K562 (cell line): ENCODE results near the gene ANKRD6. TPM values are rescaled to one million over a fixed set of nuclear protein-coding genes. Genes with fewer than 3 reads are reported as not detected.
A peak's percentile ranks its signal among the peaks of the same experiment; 100 is the strongest.

Source experiments
- ARID3A ChIP-seq: IDR thresholded peaks from 2 replicates; pipeline ENCODE4 v1.6.1; 2012; ENCODE audit warnings: low read depth, low read length, improper control_type of control experiment, borderline replicate concordance
- CTCFL ChIP-seq: IDR thresholded peaks from 2 replicates; pipeline ENCODE4 v1.6.1; 2011; ENCODE audit warnings: borderline replicate concordance, low read depth, mild to moderate bottlenecking, moderate library complexity, low read length; ENCODE audit not compliant: insufficient read depth, poor library complexity, severe bottlenecking
- GABPB1 ChIP-seq: sonication (generic); formaldehyde crosslinking; IDR thresholded peaks from 2 replicates; pipeline ENCODE4 v1.8.0; 2022; ENCODE audit warnings: mild to moderate bottlenecking, missing genetic modification reagents
- GATAD2A ChIP-seq: fragments of 450-650 bp; IDR thresholded peaks from 2 replicates; pipeline ENCODE4 v1.6.1; 2017
- HINFP ChIP-seq: fragments of 450-650 bp; conservative IDR thresholded peaks from 2 replicates; pipeline ENCODE4 v1.6.1; 2016; ENCODE audit warnings: missing genetic modification characterization, low read depth, mild to moderate bottlenecking, control low read depth, missing compliant biosample characterization
- HMBOX1 ChIP-seq: sonication (generic); IDR thresholded peaks from 2 replicates; pipeline ENCODE4 v1.6.1; 2016
- MBD1 ChIP-seq: fragments of 250-450 bp; sonication (Bioruptor Pico); IDR thresholded peaks from 2 replicates; pipeline ENCODE4 v1.8.0; 2022; ENCODE audit warnings: inconsistent platforms
- MECOM ChIP-seq: fragments of 250-450 bp; sonication (Bioruptor Pico); IDR thresholded peaks from 2 replicates; pipeline ENCODE4 v1.8.0; 2022; ENCODE audit warnings: inconsistent platforms
- NFYB ChIP-seq: IDR thresholded peaks from 2 replicates; pipeline ENCODE4 v1.6.1; 2011; ENCODE audit warnings: mild to moderate bottlenecking, moderate library complexity; ENCODE audit not compliant: insufficient read length; ENCODE audit errors: extremely low read depth
- NR2F6 ChIP-seq: fragments of 450-650 bp; formaldehyde crosslinking; IDR thresholded peaks from 2 replicates; pipeline ENCODE4 v1.4.0; 2020; ENCODE audit warnings: mild to moderate bottlenecking
- PYGO2 ChIP-seq: fragments of 450-650 bp; IDR thresholded peaks from 2 replicates; pipeline ENCODE4 v1.6.1; 2016; ENCODE audit warnings: mild to moderate bottlenecking, missing genetic modification characterization, moderate library complexity, missing compliant biosample characterization
- RFX5 ChIP-seq: IDR thresholded peaks from 2 replicates; pipeline ENCODE4 v1.6.1; 2011; ENCODE audit warnings: low read depth, mild to moderate bottlenecking, improper control_type of control experiment, low read length
- RNF2 ChIP-seq: sonication (generic); IDR thresholded peaks from 2 replicates; pipeline ENCODE4 v1.6.1; 2016
- TCF3 ChIP-seq: sonication (generic); formaldehyde crosslinking; IDR thresholded peaks from 2 replicates; pipeline ENCODE4 v1.4.0; 2020; ENCODE audit warnings: mild to moderate bottlenecking, missing genetic modification reagents
- TEAD2 ChIP-seq: fragments of 450-650 bp; IDR thresholded peaks from 2 replicates; pipeline ENCODE4 v1.6.1; 2016; ENCODE audit warnings: missing genetic modification characterization, control low read depth, missing compliant biosample characterization
- ZNF133 ChIP-seq: fragments of 250-450 bp; sonication (Bioruptor Pico); IDR thresholded peaks from 2 replicates; pipeline ENCODE4 v1.4.0; 2020; ENCODE audit warnings: mild to moderate bottlenecking
- ZNF354B ChIP-seq: fragments of 250-450 bp; sonication (Bioruptor Pico); IDR thresholded peaks from 2 replicates; pipeline ENCODE4 v1.4.0; 2020
- ZNF408 ChIP-seq: fragments of 250-450 bp; sonication (Bioruptor Pico); IDR thresholded peaks from 2 replicates; pipeline ENCODE4 v1.4.0; 2020; ENCODE audit warnings: low read depth, mild to moderate bottlenecking, moderate library complexity
- ZNF695 ChIP-seq: fragments of 450-650 bp; formaldehyde crosslinking; IDR thresholded peaks from 2 replicates; pipeline ENCODE4 v1.4.0; 2020; ENCODE audit warnings: mild to moderate bottlenecking, moderate library complexity
- polyA plus RNA-seq, 8 experiments: library from polyadenylated mRNA; depleted of rRNA in 4 of 8; stranded (reverse) in 5 of 8; unstranded in 3 of 8; fragments of >200 nt; fragmentation: Nextera tagmentation in 2 of 8; fragmentation: Illumina TruSeq in 1 of 8; extraction: Ambion mirVana in 2 of 8; extraction: Trizol in 1 of 8; gene quantifications; 2 replicates each; pipeline versions ENCODE4 v1.2.1 to v1.2.3, GENCODE V29; 2011 to 2014; ENCODE audit warnings: inconsistent platforms in 1 of 8, missing spikeins in 1 of 8
- total RNA-seq, 7 experiments: library from RNA; depleted of rRNA in 6 of 7; stranded (reverse); fragments of >200 nt in 6 of 7; fragmentation: Illumina TruSeq in 2 of 7; extraction: Trizol in 2 of 7; gene quantifications; 2 replicates each; pipeline versions ENCODE4 v1.2.1 to v1.2.3, GENCODE V29; 2011 to 2021; ENCODE audit warnings: low replicate concordance in 1 of 7

Gene ANKRD6
- total and polyA plus RNA-seq, 9 of the 15 experiments (the other 6 are each of a cell fraction or from before 2014, with no cell fraction given): 0.04 to 0.22 (median 0.08) TPM; not detected in 4

GRCh38 chr6:89495961-89496535, 63.1 kb downstream of the ANKRD6 start (continued):
- no peak for TF ChIP-seq CTCFL
- TF ChIP-seq ZNF695 (CRISPR knock-in tag): no peak
- no peak for TF ChIP-seq NFYB
- TF ChIP-seq ZNF408 (CRISPR knock-in tag): no peak
- no peak for TF ChIP-seq TEAD2 (tag)
- no peak for TF ChIP-seq MBD1 (CRISPR knock-in tag)
- no peak for TF ChIP-seq NR2F6
- TF ChIP-seq TCF3 (CRISPR knock-in tag): peak; percentile 76
- no peak for TF ChIP-seq RNF2
- no peak for TF ChIP-seq ZNF133 (CRISPR knock-in tag)
- TF ChIP-seq HMBOX1: no peak
- no peak for TF ChIP-seq ZNF354B (CRISPR knock-in tag)
- TF ChIP-seq GATAD2A: no peak
- TF ChIP-seq PYGO2 (tag): peak; percentile 72; the same call in 1 of the 2 replicates
- no peak for TF ChIP-seq ARID3A
- no peak for TF ChIP-seq RFX5
- TF ChIP-seq GABPB1 (CRISPR knock-in tag): no peak
- no peak for TF ChIP-seq MECOM
- no peak for TF ChIP-seq HINFP (tag)
